Epithelial cell of proximal tubule (primary cell): ENCODE measurements around the gene EGFR. TPM values are rescaled to one million over a fixed set of nuclear protein-coding genes. Genes with fewer than 3 reads are reported as not detected.

ENCODE experiments used
- DNase-seq: peaks from one replicate; pipeline ENCODE4 v3.0.0-alpha.2; 2011; ENCODE audit warnings: low read depth
- H3K4me3 ChIP-seq: 2 replicates; pipeline ENCODE4 v1.5.1; 2011; ENCODE audit warnings: low read depth, mild to moderate bottlenecking, low read length
- CTCF ChIP-seq: conservative IDR thresholded peaks from 2 replicates; pipeline ENCODE4 v1.5.1; 2012; ENCODE audit warnings: low read depth, mild to moderate bottlenecking, low read length
- total RNA-seq: library from RNA; depleted of rRNA; stranded (reverse); fragments of >200 nt; gene quantifications from 2 replicates; pipeline ENCODE4 v1.2.3, GENCODE V29; 2015

The EGFR gene
- total RNA-seq, 1 donor from 2014 or later = 48.1 TPM

GRCh38 chr7:55085511-55086412, 66.9 kb downstream of the EGFR start:
- DNase-seq = no peak
- TF ChIP-seq CTCF = no peak
- peak overlapping the region; percentile 33 for H3K4me3 ChIP-seq

- peak overlapping the region; percentile 33 for H3K4me3 ChIP-seq
- TF ChIP-seq CTCF = no peak
- DNase-seq = peak; percentile 76
These were observed 67.8 kb downstream of the EGFR start for GRCh38 chr7:55086413-55087201.

GRCh38 chr7:55087521-55087961, 68.7 kb downstream of the EGFR start:
- peak; percentile 75 for DNase-seq
- H3K4me3 ChIP-seq = no peak overlapping the region

GRCh38 chr7:55088107-55088506, 69.3 kb downstream of the EGFR start:
- H3K4me3 ChIP-seq = no peak overlapping the region
- TF ChIP-seq CTCF = no peak
- DNase-seq = no peak

More at GRCh38 chr7:55087521-55087961, 68.7 kb downstream of the EGFR start:
- no peak for TF ChIP-seq CTCF

- no peak for TF ChIP-seq CTCF
- DNase-seq = no peak
- no peak overlapping the region for H3K4me3 ChIP-seq
These were observed 69.8 kb downstream of the EGFR start for GRCh38 chr7:55088620-55089019.

GRCh38 chr7:55092186-55092974, 73.6 kb downstream of the EGFR start:
- TF ChIP-seq CTCF = no peak
- peak overlapping the region; percentile 15 for H3K4me3 ChIP-seq
- no peak for DNase-seq
